HEK293 (cell line): ENCODE results near the gene LYPD6B.

Source experiments
- CTCF ChIA-PET: fragments of 350-600 bp; formaldehyde crosslinking; extraction: SDS; loops from one replicate; lab custom pipeline; 2021; ENCODE audit warnings: antibody characterized with exemption; lab: Yijun Ruan, JAX
- POLR2A ChIA-PET: fragments of 300-600 bp; formaldehyde crosslinking; extraction: SDS; loops from one replicate; lab custom pipeline; 2020; ENCODE audit warnings: antibody characterized with exemption, inconsistent platforms; lab: Yijun Ruan, JAX
- H3K27ac ChIP-seq: fragments of 200-500 bp; sonication (Bioruptor generic); 2 replicates; pipeline ENCODE4 v1.5.1; 2014; ENCODE audit warnings: low read depth, low read length, control low read depth, inconsistent platforms; ENCODE audit errors: extremely low read depth
- H3K36me3 ChIP-seq, 2 experiments: fragments of 200-500 bp in 1 of 2; sonication (Bioruptor generic) in 1 of 2; 1 replicate in 1 of 2; 2 replicates in 1 of 2; pipeline ENCODE4 v1.5.1; 2014 to 2017; ENCODE audit warnings: inconsistent platforms in 2 of 2, low read length in 2 of 2; ENCODE audit not compliant: control insufficient read depth in 2 of 2, insufficient read depth in 1 of 2
- H3K4me1 ChIP-seq: fragments of 200-500 bp; sonication (Bioruptor generic); 2 replicates; pipeline ENCODE4 v1.5.1; 2014; ENCODE audit warnings: mild to moderate bottlenecking, low read length, inconsistent platforms; ENCODE audit not compliant: control insufficient read depth, insufficient read depth
- H3K4me3 ChIP-seq: 2 replicates; pipeline ENCODE4 v1.5.1; 2011; ENCODE audit warnings: low read depth, mild to moderate bottlenecking, control low read depth, low read length, moderate library complexity
- H3K9me3 ChIP-seq: fragments of 200-500 bp; sonication (Bioruptor generic); 2 replicates; pipeline ENCODE4 v1.5.1; 2014; ENCODE audit warnings: low read depth, low read length, inconsistent platforms; ENCODE audit not compliant: control insufficient read depth, insufficient read depth
- HOXA7 ChIP-seq: sonication (generic); formaldehyde crosslinking; IDR thresholded peaks from 2 replicates; pipeline ENCODE4 v1.8.1; 2022; ENCODE audit warnings: missing genetic modification reagents, borderline replicate concordance
- HOXD13 ChIP-seq: sonication (generic); formaldehyde crosslinking; IDR thresholded peaks from 2 replicates; pipeline ENCODE4 v1.8.0; 2022; ENCODE audit warnings: missing genetic modification reagents, borderline replicate concordance
- MZF1 ChIP-seq: fragments of 450-650 bp; formaldehyde crosslinking; IDR thresholded peaks from 2 replicates; pipeline ENCODE4 v1.5.1; 2017; ENCODE audit warnings: missing biosample characterization, missing genetic modification characterization, borderline replicate concordance
- OVOL3 ChIP-seq: fragments of 450-650 bp; formaldehyde crosslinking; IDR thresholded peaks from 2 replicates; pipeline ENCODE4 v1.5.1; 2016; ENCODE audit warnings: missing biosample characterization, missing genetic modification characterization
- TCF7L2 ChIP-seq: IDR thresholded peaks from 2 replicates; pipeline ENCODE4 v1.6.1; 2011; ENCODE audit warnings: low read depth, mild to moderate bottlenecking, inconsistent platforms, low read length, moderate library complexity, borderline replicate concordance
- TRIM28 ChIP-seq: IDR thresholded peaks from 2 replicates; pipeline ENCODE4 v1.6.1; 2011; ENCODE audit warnings: low read length, control low read depth, borderline replicate concordance
- ZBTB1 ChIP-seq: fragments of 450-650 bp; formaldehyde crosslinking; IDR thresholded peaks from 2 replicates; pipeline ENCODE4 v1.5.1; 2016; ENCODE audit warnings: missing biosample characterization, missing genetic modification characterization
- ZBTB20 ChIP-seq: fragments of 450-650 bp; formaldehyde crosslinking; IDR thresholded peaks from 2 replicates; pipeline ENCODE4 v1.5.1; 2016; ENCODE audit warnings: missing biosample characterization, missing genetic modification characterization
- ZBTB44 ChIP-seq: fragments of 450-650 bp; IDR thresholded peaks from 2 replicates; pipeline ENCODE4 v1.5.1; 2018; ENCODE audit warnings: missing biosample characterization, mild to moderate bottlenecking, missing genetic modification characterization
- ZFP3 ChIP-seq: fragments of 450-650 bp; formaldehyde crosslinking; IDR thresholded peaks from 2 replicates; pipeline ENCODE4 v1.5.1; 2016; ENCODE audit warnings: low read depth, missing biosample characterization, missing genetic modification characterization
- ZFP41 ChIP-seq: fragments of 450-650 bp; formaldehyde crosslinking; IDR thresholded peaks from 2 replicates; pipeline ENCODE4 v1.5.1; 2016; ENCODE audit warnings: missing biosample characterization, missing genetic modification characterization, borderline replicate concordance
- ZNF138 ChIP-seq: fragments of 450-650 bp; formaldehyde crosslinking; IDR thresholded peaks from 2 replicates; pipeline ENCODE4 v1.5.1; 2016; ENCODE audit warnings: missing biosample characterization, missing genetic modification characterization, borderline replicate concordance
- ZNF148 ChIP-seq: fragments of 450-650 bp; formaldehyde crosslinking; IDR thresholded peaks from 2 replicates; pipeline ENCODE4 v1.5.0; 2017; ENCODE audit warnings: missing biosample characterization, missing genetic modification characterization, borderline replicate concordance
- ZNF16 ChIP-seq: fragments of 450-650 bp; formaldehyde crosslinking; IDR thresholded peaks from 2 replicates; pipeline ENCODE4 v1.5.1; 2016; ENCODE audit warnings: low read depth, missing biosample characterization, missing genetic modification characterization
- ZNF24 ChIP-seq: fragments of 450-650 bp; formaldehyde crosslinking; IDR thresholded peaks from 2 replicates; pipeline ENCODE4 v1.5.1; 2016; ENCODE audit warnings: missing biosample characterization, missing genetic modification characterization
- ZNF394 ChIP-seq: fragments of 450-650 bp; formaldehyde crosslinking; IDR thresholded peaks from 2 replicates; pipeline ENCODE4 v1.5.1; 2016; ENCODE audit warnings: missing biosample characterization, missing genetic modification characterization, mild to moderate bottlenecking, moderate library complexity, borderline replicate concordance
- ZNF398 ChIP-seq: fragments of 450-650 bp; formaldehyde crosslinking; IDR thresholded peaks from 2 replicates; pipeline ENCODE4 v1.5.1; 2017; ENCODE audit warnings: missing biosample characterization, missing genetic modification characterization
- ZNF501 ChIP-seq: fragments of 450-650 bp; formaldehyde crosslinking; IDR thresholded peaks from 2 replicates; pipeline ENCODE4 v1.5.1; 2016; ENCODE audit warnings: missing biosample characterization, missing genetic modification characterization
- ZNF561 ChIP-seq: fragments of 450-650 bp; IDR thresholded peaks from 2 replicates; pipeline ENCODE4 v1.5.1; 2018; ENCODE audit warnings: missing biosample characterization, missing genetic modification characterization, borderline replicate concordance
- ZNF623 ChIP-seq: fragments of 450-650 bp; formaldehyde crosslinking; IDR thresholded peaks from 2 replicates; pipeline ENCODE4 v1.5.1; 2016; ENCODE audit warnings: missing biosample characterization, missing genetic modification characterization
- ZNF670 ChIP-seq: fragments of 450-650 bp; formaldehyde crosslinking; IDR thresholded peaks from 2 replicates; pipeline ENCODE4 v1.5.1; 2016; ENCODE audit warnings: missing biosample characterization, missing genetic modification characterization, low read depth
- ZNF843 ChIP-seq: fragments of 450-650 bp; formaldehyde crosslinking; IDR thresholded peaks from 2 replicates; pipeline ENCODE4 v1.5.1; 2016; ENCODE audit warnings: missing biosample characterization, missing genetic modification characterization
- ZSCAN16 ChIP-seq: fragments of 450-650 bp; formaldehyde crosslinking; IDR thresholded peaks from 2 replicates; pipeline ENCODE4 v1.5.1; 2016; ENCODE audit warnings: missing biosample characterization, missing genetic modification characterization

LYPD6B gene

GRCh38 chr2:149221002-149221401 lies 182.5 kb downstream of the LYPD6B start:
- POLR2A ChIA-PET = interaction anchor here (0.6 kb wide), 1 partner anchor 223 kb away, joined by 5 read pairs; no protein-coding TSS in a partner anchor
- H3K27ac ChIP-seq = no peak overlapping the region
- no peaks in the 10 kb centered on the region for H3K9me3 ChIP-seq
- peaks cover 10% of the 10 kb centered on the region for H3K4me1 ChIP-seq
- peak; percentile 87; the same call in 1 of the 2 replicates for TF ChIP-seq MZF1 (tag by site-specific recombination)
- TF ChIP-seq OVOL3 (tag by site-specific recombination) = no peak
- TF ChIP-seq, all 188 proteins: peak for 1
- H3K36me3 ChIP-seq = no peaks in the 10 kb centered on the region
- CTCF ChIA-PET = no interaction called here
- no peak overlapping the region for H3K4me3 ChIP-seq

- no peaks in the 10 kb centered on the region for H3K9me3 ChIP-seq
- POLR2A ChIA-PET = no interaction called here
- H3K4me3 ChIP-seq = no peak overlapping the region
- CTCF ChIA-PET = no interaction called here
- H3K4me1 ChIP-seq = peaks cover 10% of the 10 kb centered on the region
- H3K36me3 ChIP-seq = no peaks in the 10 kb centered on the region
- no peak overlapping the region for H3K27ac ChIP-seq
- TF ChIP-seq TRIM28 (peak; percentile 69; the same call in 1 of the 2 replicates), ZNF24 (tag by site-specific recombination) (no peak), HOXA7 (CRISPR knock-in tag) (no peak), ZNF843 (tag by site-specific recombination) (0 out of 2 replicates have a peak, but pooled peaks have one; percentile 22), ZNF16 (tag by site-specific recombination) (no peak), ZNF148 (tag by site-specific recombination) (no peak), ZFP41 (no peak), TCF7L2 (peak; percentile 62; the same call in 1 of the 2 replicates), ZNF501 (tag by site-specific recombination) (no peak), ZBTB20 (tag by site-specific recombination) (peak; percentile 45; the same call in 1 of the 2 replicates), ZNF670 (tag by site-specific recombination) (no peak), ZNF398 (tag by site-specific recombination) (no peak), ZBTB44 (tag by site-specific recombination) (0 out of 2 replicates have a peak, but pooled peaks have one; percentile 43)
These were observed 183.4 kb downstream of the LYPD6B start for GRCh38 chr2:149221898-149222297.

GRCh38 chr2:149223472-149224095 lies 185.1 kb downstream of the LYPD6B start:
- ChIA-PET POLR2A (no interaction called here), CTCF (no interaction called here)
- H3K27ac ChIP-seq = no peak overlapping the region
- H3K4me3 ChIP-seq = no peak overlapping the region
- H3K4me1 ChIP-seq = peaks cover 10% of the 10 kb centered on the region
- no peaks in the 10 kb centered on the region for H3K36me3 ChIP-seq
- no peaks in the 10 kb centered on the region for H3K9me3 ChIP-seq
- TF ChIP-seq ZNF561 (no peak), ZNF138 (tag by site-specific recombination) (no peak), ZSCAN16 (tag by site-specific recombination) (no peak), HOXD13 (CRISPR knock-in tag) (no peak), ZNF394 (no peak), ZBTB1 (tag by site-specific recombination) (no peak), ZNF623 (tag by site-specific recombination) (no peak), ZFP3 (no peak)
